Naive thymus-derived CD8-positive, alpha-beta T cell (primary cell): ENCODE results near the gene ALCAM. TPM values are rescaled to one million over a fixed set of nuclear protein-coding genes. Genes with fewer than 3 reads are reported as not detected.

Source experiments
- ATAC-seq, 2 donors: fragments of 150-1000 bp; cut with Tn5 transposase in 1 of 2; sonication (Bioruptor Pico), chemical (Tn5 transposase) in 1 of 2; 1 replicate in 1 of 2; 2 replicates in 1 of 2; pipeline ENCODE4 v1.10.0; 2021; ENCODE audit warnings: mild to moderate bottlenecking in 2 of 2, moderate library complexity in 2 of 2
- POLR2A ChIA-PET: fragments of 350-600 bp; sonication (Branson Sonifier 250); formaldehyde crosslinking; loops from one replicate; lab custom pipeline; 2021; ENCODE audit warnings: antibody characterized with exemption; lab: Charles Lee
- DNase-seq, 10 donors: peaks; one replicate each; pipeline versions ENCODE4 v3.0.0 to v3.0.0-alpha.2; 2020 to 2022
- H3K27ac Mint-ChIP-seq, 10 donors: one replicate each; pipeline ENCODE4 v1.8.0; 2020 to 2022; ENCODE audit warnings: mild to moderate bottlenecking in 10 of 10, mixed read lengths in 10 of 10, moderate library complexity in 4 of 10, inconsistent platforms in 1 of 10
- H3K27me3 Mint-ChIP-seq, 5 donors: one replicate each; pipeline ENCODE4 v1.8.0; 2021 to 2022; ENCODE audit warnings: mixed read lengths in 5 of 5
- H3K36me3 Mint-ChIP-seq, 3 donors: one replicate each; pipeline ENCODE4 v1.8.0; 2020 to 2022; ENCODE audit warnings: mixed read lengths in 3 of 3, mild to moderate bottlenecking in 2 of 3, inconsistent platforms in 1 of 3
- H3K4me1 Mint-ChIP-seq, 4 donors: one replicate each; pipeline ENCODE4 v1.8.0; 2021 to 2022; ENCODE audit warnings: mixed read lengths in 4 of 4
- H3K4me3 Mint-ChIP-seq, 10 donors: one replicate each; pipeline ENCODE4 v1.8.0; 2020 to 2022; ENCODE audit warnings: mild to moderate bottlenecking in 10 of 10, mixed read lengths in 10 of 10, moderate library complexity in 6 of 10, inconsistent platforms in 1 of 10
- H3K9me3 Mint-ChIP-seq, 9 donors: one replicate each; pipeline ENCODE4 v1.8.0; 2020 to 2022; ENCODE audit warnings: mixed read lengths in 9 of 9, mild to moderate bottlenecking in 3 of 9, inconsistent platforms in 1 of 9, moderate library complexity in 1 of 9
- polyA plus RNA-seq, 3 donors: library from polyadenylated mRNA; unstranded; fragments of 300-500 nt; fragmentation: Illumina TruSeq; gene quantifications; one replicate each; pipeline ENCODE4 v1.2.3, GENCODE V29; 2021
- total RNA-seq, 8 experiments: library from RNA in 2 of 8; stranded (reverse) in 2 of 8; gene quantifications; one replicate each; pipeline ENCODE4 v1.2.3 and lab custom pipeline; 2021 to 2026

Gene ALCAM
- total and polyA plus RNA-seq, 5 experiments from 2014 or later, result 0.41 to 3.1 (median 1.8) TPM

GRCh38 chr3:105534491-105534890, 167.8 kb downstream of the ALCAM start:
- Mint-ChIP-seq H3K27ac (no peak overlapping the region), H3K4me1 (no peaks in the 10 kb centered on the region), H3K36me3 (peaks cover 0 to 3% (median 0%) of the 10 kb centered on the region in 3 donors), H3K4me3 (no peak overlapping the region), H3K27me3 (no peaks in the 10 kb centered on the region), H3K9me3 (no peaks in the 10 kb centered on the region)
- ATAC-seq (no peak), DNase-seq (no peak)
- POLR2A ChIA-PET, result no interaction called here

GRCh38 chr3:105537371-105538080, 170.8 kb downstream of the ALCAM start:
- no peak for ATAC-seq
- Mint-ChIP-seq H3K4me3 (no peak overlapping the region), H3K9me3 (no peaks in the 10 kb centered on the region), H3K27ac (no peak overlapping the region), H3K36me3 (peaks cover 0 to 8% (median 0%) of the 10 kb centered on the region in 3 donors), H3K4me1 (no peaks in the 10 kb centered on the region), H3K27me3 (no peaks in the 10 kb centered on the region)
- DNase-seq, result no peak
- POLR2A ChIA-PET, result no interaction called here

GRCh38 chr3:105538483-105538882, 171.8 kb downstream of the ALCAM start:
- POLR2A ChIA-PET, result interaction anchor here (0.6 kb wide), 1 partner anchor 841 kb away, joined by 6 read pairs; no protein-coding TSS in a partner anchor
- Mint-ChIP-seq H3K36me3 (peaks cover 0 to 8% (median 0%) of the 10 kb centered on the region in 3 donors), H3K27ac (no peak overlapping the region), H3K4me3 (no peak overlapping the region), H3K27me3 (no peaks in the 10 kb centered on the region), H3K9me3 (no peaks in the 10 kb centered on the region), H3K4me1 (no peaks in the 10 kb centered on the region)
- ATAC-seq (no peak), DNase-seq (no peak)

- Mint-ChIP-seq H3K27ac (no peak overlapping the region), H3K36me3 (peaks cover 0 to 8% (median 0%) of the 10 kb centered on the region in 3 donors), H3K9me3 (no peaks in the 10 kb centered on the region), H3K4me1 (no peaks in the 10 kb centered on the region), H3K4me3 (no peak overlapping the region), H3K27me3 (no peaks in the 10 kb centered on the region)
- ATAC-seq (no peak), DNase-seq (no peak)
- POLR2A ChIA-PET, result no interaction called here
These were observed 173.2 kb downstream of the ALCAM start for GRCh38 chr3:105539897-105540296.

- H3K4me1 Mint-ChIP-seq, result no peaks in the 10 kb centered on the region
- H3K27me3 Mint-ChIP-seq, result no peaks in the 10 kb centered on the region
- no peak overlapping the region for H3K27ac Mint-ChIP-seq
- no peak overlapping the region for H3K4me3 Mint-ChIP-seq
- POLR2A ChIA-PET, result no interaction called here
- no peak for ATAC-seq
- H3K9me3 Mint-ChIP-seq, result no peaks in the 10 kb centered on the region
- peaks cover 0 to 5% (median 0%) of the 10 kb centered on the region in 3 donors for H3K36me3 Mint-ChIP-seq
- DNase-seq, result no peak
These were observed 175.7 kb downstream of the ALCAM start for GRCh38 chr3:105542282-105543019.

GRCh38 chr3:105545051-105545450, 178.3 kb downstream of the ALCAM start:
- no peak overlapping the region for H3K27ac Mint-ChIP-seq
- ATAC-seq (no peak), DNase-seq (no peak)
- no peaks in the 10 kb centered on the region for H3K27me3 Mint-ChIP-seq
- POLR2A ChIA-PET, result no interaction called here
- no peaks in the 10 kb centered on the region for H3K4me1 Mint-ChIP-seq
- peaks cover 0 to 5% (median 0%) of the 10 kb centered on the region in 3 donors for H3K36me3 Mint-ChIP-seq
- no peaks in the 10 kb centered on the region for H3K9me3 Mint-ChIP-seq
- no peak overlapping the region for H3K4me3 Mint-ChIP-seq

- H3K9me3 Mint-ChIP-seq, result no peaks in the 10 kb centered on the region
- no peak for DNase-seq
- POLR2A ChIA-PET, result no interaction called here
- H3K27ac Mint-ChIP-seq, result no peak overlapping the region
- no peak for ATAC-seq
- peaks cover 0 to 6% (median 0%) of the 10 kb centered on the region in 3 donors for H3K36me3 Mint-ChIP-seq
- no peaks in the 10 kb centered on the region for H3K27me3 Mint-ChIP-seq
- no peaks in the 10 kb centered on the region for H3K4me1 Mint-ChIP-seq
- no peak overlapping the region for H3K4me3 Mint-ChIP-seq
These were observed 187.1 kb downstream of the ALCAM start for GRCh38 chr3:105553851-105554250.

- no peaks in the 10 kb centered on the region for H3K27me3 Mint-ChIP-seq
- no peaks in the 10 kb centered on the region for H3K4me1 Mint-ChIP-seq
- H3K36me3 Mint-ChIP-seq, result peaks cover 0 to 6% (median 0%) of the 10 kb centered on the region in 3 donors
- DNase-seq (no peak), ATAC-seq (no peak)
- no peak overlapping the region for H3K4me3 Mint-ChIP-seq
- POLR2A ChIA-PET, result no interaction called here
- H3K27ac Mint-ChIP-seq, result no peak overlapping the region
- H3K9me3 Mint-ChIP-seq, result no peaks in the 10 kb centered on the region
These were observed 188.5 kb downstream of the ALCAM start for GRCh38 chr3:105555206-105555605.

GRCh38 chr3:105559856-105560255, 193.1 kb downstream of the ALCAM start:
- no peaks in the 10 kb centered on the region for H3K27me3 Mint-ChIP-seq
- no peak overlapping the region for H3K27ac Mint-ChIP-seq
- H3K9me3 Mint-ChIP-seq, result peaks cover 0 to 2% (median 0%) of the 10 kb centered on the region in 9 donors
- ATAC-seq, result no peak
- peaks cover 0 to 2% (median 0%) of the 10 kb centered on the region in 3 donors for H3K36me3 Mint-ChIP-seq
- DNase-seq, result no peak
- H3K4me3 Mint-ChIP-seq, result no peak overlapping the region
- POLR2A ChIA-PET, result no interaction called here
- no peaks in the 10 kb centered on the region for H3K4me1 Mint-ChIP-seq

GRCh38 chr3:105561876-105562275, 195.2 kb downstream of the ALCAM start:
- H3K27me3 Mint-ChIP-seq, result no peaks in the 10 kb centered on the region
- H3K4me3 Mint-ChIP-seq, result no peak overlapping the region
- POLR2A ChIA-PET, result no interaction called here

GRCh38 chr3:105564546-105565288, 198.0 kb downstream of the ALCAM start:
- H3K36me3 Mint-ChIP-seq, result peaks cover 4 to 8% (median 4%) of the 10 kb centered on the region in 3 donors
- H3K4me3 Mint-ChIP-seq, result no peak overlapping the region
- peaks cover 0 to 13% (median 0%) of the 10 kb centered on the region in 9 donors for H3K9me3 Mint-ChIP-seq
- H3K27me3 Mint-ChIP-seq, result no peaks in the 10 kb centered on the region
- DNase-seq (no peak), ATAC-seq (no peak)
- POLR2A ChIA-PET, result no interaction called here
- no peaks in the 10 kb centered on the region for H3K4me1 Mint-ChIP-seq
- H3K27ac Mint-ChIP-seq, result peak overlapping the region in 1 of 10 donors; percentile 9

More at GRCh38 chr3:105561876-105562275, 195.2 kb downstream of the ALCAM start:
- Mint-ChIP-seq H3K4me1 (no peaks in the 10 kb centered on the region), H3K27ac (no peak overlapping the region), H3K9me3 (peaks cover 0 to 13% (median 0%) of the 10 kb centered on the region in 9 donors), H3K36me3 (peaks cover 2 to 8% (median 4%) of the 10 kb centered on the region in 3 donors)
- ATAC-seq (peak in 1 of 2 donors; percentile 27), DNase-seq (no peak)

GRCh38 chr3:105571005-105571404, 204.3 kb downstream of the ALCAM start:
- ATAC-seq, result no peak

More at GRCh38 chr3:105571005-105571404, 204.3 kb downstream of the ALCAM start:
- Mint-ChIP-seq H3K27me3 (no peaks in the 10 kb centered on the region), H3K36me3 (peaks cover under 1 to 4% (median under 1%) of the 10 kb centered on the region in 3 donors), H3K4me1 (no peaks in the 10 kb centered on the region), H3K27ac (no peak overlapping the region), H3K9me3 (peaks cover 0 to 6% (median 0%) of the 10 kb centered on the region in 9 donors), H3K4me3 (no peak overlapping the region)
- POLR2A ChIA-PET, result no interaction called here
- DNase-seq, result no peak
